Measurements from ENCODE around the gene ZNF175.

The ZNF175 gene

DNA sequence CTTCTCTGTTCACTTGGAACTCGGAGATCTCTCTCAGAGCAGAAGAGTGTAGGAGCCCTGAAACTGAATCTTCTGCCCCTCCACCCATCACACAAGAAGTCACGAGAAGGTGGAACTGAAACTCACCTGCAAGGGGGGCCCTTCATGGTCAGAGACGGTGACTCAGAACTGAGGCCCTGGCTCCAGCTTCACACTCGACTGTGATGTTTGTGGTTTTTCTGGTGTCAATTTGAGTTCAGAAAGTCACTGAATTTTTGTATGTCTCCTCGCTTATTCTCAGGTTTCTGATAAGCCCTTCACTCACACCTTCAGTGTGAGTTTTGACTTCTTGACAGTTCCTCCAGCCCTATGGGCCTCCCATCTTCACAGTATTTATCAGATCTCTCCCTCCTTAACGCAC is 36.0 kb downstream of the ZNF175 start:
- TF ChIP-seq SIN3A (IDR thresholded peaks at IDR 0.05; ENCODE audit: borderline replicate concordance, insufficient read depth, low read length) (no peak), FOXP2 (optimal IDR thresholded peaks at IDR 0.05; ENCODE audit: borderline replicate concordance, extremely low read depth, extremely low read length, insufficient read depth) (no peak), REST (IDR thresholded peaks at IDR 0.05; ENCODE audit: insufficient read depth in 1 of 2, low read depth in 2 of 2, low read length in 2 of 2) (no peak), TAF1 (IDR thresholded peaks at IDR 0.05; ENCODE audit: borderline replicate concordance, insufficient read depth, low read length) (no peak), POLR2AphosphoS5 (IDR thresholded peaks at IDR 0.05; ENCODE audit: low read depth, low read length) (no peak)

DNA sequence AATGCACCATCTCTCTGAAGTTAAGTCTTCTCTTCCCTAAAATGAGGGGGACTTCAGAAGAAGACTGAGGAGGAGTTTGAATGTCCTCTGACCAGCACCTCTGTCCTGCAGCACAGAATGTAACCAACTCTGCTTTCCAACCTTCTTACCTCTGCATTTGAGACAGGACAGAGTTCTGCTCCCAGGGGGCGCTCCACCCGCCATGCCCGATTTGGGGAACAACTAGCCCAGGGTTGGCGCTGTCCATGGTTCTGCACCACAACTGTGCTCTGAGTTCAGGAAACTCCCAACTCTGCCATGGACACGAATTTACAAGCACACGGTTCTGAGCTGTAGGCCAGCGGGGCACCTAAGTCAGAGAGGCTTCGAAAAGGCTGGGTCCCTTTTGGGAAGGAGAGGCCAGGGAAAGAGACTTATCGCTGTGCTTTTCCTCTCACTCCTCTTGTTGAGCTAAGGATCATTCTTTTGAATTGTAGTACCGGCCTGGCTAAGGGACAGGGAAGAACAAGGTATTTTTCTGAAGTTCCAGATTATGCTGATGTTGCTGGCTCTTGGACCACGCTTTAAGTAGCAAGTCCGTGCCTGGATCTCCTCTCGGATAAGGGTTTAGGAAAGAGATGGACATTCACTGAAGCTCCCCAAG is 37.0 kb downstream of the ZNF175 start:
- TF ChIP-seq REST (IDR thresholded peaks at IDR 0.05; ENCODE audit: insufficient read depth in 1 of 2, low read depth in 2 of 2, low read length in 2 of 2) (peak; percentile 100), POLR2AphosphoS5 (IDR thresholded peaks at IDR 0.05; ENCODE audit: low read depth, low read length) (no peak), TAF1 (IDR thresholded peaks at IDR 0.05; ENCODE audit: borderline replicate concordance, insufficient read depth, low read length) (no peak), FOXP2 (optimal IDR thresholded peaks at IDR 0.05; ENCODE audit: borderline replicate concordance, extremely low read depth, extremely low read length, insufficient read depth) (peak; percentile 39), SIN3A (IDR thresholded peaks at IDR 0.05; ENCODE audit: borderline replicate concordance, insufficient read depth, low read length) (peak; percentile 93; the same call in 1 of the 2 replicates)

- TF ChIP-seq REST (IDR thresholded peaks at IDR 0.05; ENCODE audit: insufficient read depth in 1 of 2, low read depth in 2 of 2, low read length in 2 of 2) (no peak), TAF1 (IDR thresholded peaks at IDR 0.05; ENCODE audit: borderline replicate concordance, insufficient read depth, low read length) (no peak), SIN3A (IDR thresholded peaks at IDR 0.05; ENCODE audit: borderline replicate concordance, insufficient read depth, low read length) (no peak)
Measured at GRCh38 chr19:51610576-51610975, 39.5 kb downstream of the ZNF175 start.

DNA sequence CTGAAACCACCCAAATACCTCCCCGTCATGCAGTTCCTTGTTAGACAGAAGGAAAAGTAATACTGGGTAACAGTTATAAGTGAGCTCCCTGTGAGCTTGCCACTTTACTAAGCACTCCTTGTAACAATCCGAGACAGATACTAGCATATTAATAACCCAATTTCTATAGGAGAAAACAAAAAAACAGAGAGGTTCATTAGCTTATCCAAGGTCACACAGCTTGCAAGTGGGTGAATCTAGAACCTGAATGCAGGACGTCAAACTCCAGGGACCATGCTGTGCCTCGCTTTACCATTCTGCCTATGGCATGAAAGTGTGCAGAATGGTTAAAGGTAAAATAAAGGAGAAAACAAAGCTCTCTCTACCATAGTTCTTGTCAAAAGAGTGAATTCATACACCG is 43.7 kb downstream of the ZNF175 start:
- TF ChIP-seq TAF1 (IDR thresholded peaks at IDR 0.05; ENCODE audit: borderline replicate concordance, insufficient read depth, low read length), result no peak
- no peak for TF ChIP-seq REST (IDR thresholded peaks at IDR 0.05; ENCODE audit: insufficient read depth in 1 of 2, low read depth in 2 of 2, low read length in 2 of 2)
- no peak for TF ChIP-seq FOXP2 (optimal IDR thresholded peaks at IDR 0.05; ENCODE audit: borderline replicate concordance, extremely low read depth, extremely low read length, insufficient read depth)
- TF ChIP-seq POLR2AphosphoS5 (IDR thresholded peaks at IDR 0.05; ENCODE audit: low read depth, low read length), result no peak
- no peak for TF ChIP-seq SIN3A (IDR thresholded peaks at IDR 0.05; ENCODE audit: borderline replicate concordance, insufficient read depth, low read length)

- TF ChIP-seq REST (IDR thresholded peaks at IDR 0.05; ENCODE audit: insufficient read depth in 1 of 2, low read depth in 2 of 2, low read length in 2 of 2) (no peak), TAF1 (IDR thresholded peaks at IDR 0.05; ENCODE audit: borderline replicate concordance, insufficient read depth, low read length) (no peak), POLR2AphosphoS5 (IDR thresholded peaks at IDR 0.05; ENCODE audit: low read depth, low read length) (no peak), FOXP2 (optimal IDR thresholded peaks at IDR 0.05; ENCODE audit: borderline replicate concordance, extremely low read depth, extremely low read length, insufficient read depth) (no peak), SIN3A (IDR thresholded peaks at IDR 0.05; ENCODE audit: borderline replicate concordance, insufficient read depth, low read length) (no peak)
Measured at GRCh38 chr19:51615991-51616390, 44.9 kb downstream of the ZNF175 start.

Data from PFSK-1 (cell line).